ENCODE measurements around the gene TAGLN3.

- TF ChIP-seq POLR2A (IDR thresholded peaks at IDR 0.05), result no peak
- no peak for TF ChIP-seq CTCF (IDR thresholded peaks at IDR 0.05)
Observed at GRCh38 chr3:112009670-112010069, 10.9 kb downstream of the TAGLN3 start.

All from testis (tissue), 2 donors.